Skeletal muscle tissue (tissue), 4 donors: ENCODE measurements around the gene BEST4. TPM values are rescaled to one million over a fixed set of nuclear protein-coding genes. Genes with fewer than 3 reads are reported as not detected.

Experiments used
- H3K27ac ChIP-seq: one replicate; pipeline ENCODE4 v1.7.0; 2013; ENCODE audit warnings: mild to moderate bottlenecking, low read depth, low read length, inconsistent platforms
- H3K27me3 ChIP-seq, 3 donors: one replicate each; pipeline ENCODE4 v1.7.0; 2013; ENCODE audit warnings: low read length in 3 of 3; ENCODE audit not compliant: control insufficient read depth in 3 of 3, insufficient read depth in 3 of 3
- H3K36me3 ChIP-seq, 3 donors: one replicate each; pipeline ENCODE4 v1.7.0; 2013; ENCODE audit warnings: low read length in 3 of 3; ENCODE audit not compliant: control insufficient read depth in 3 of 3, insufficient read depth in 3 of 3
- H3K4me1 ChIP-seq, 3 donors: one replicate each; pipeline ENCODE4 v1.7.0; 2013; ENCODE audit warnings: low read length in 3 of 3, mild to moderate bottlenecking in 3 of 3; ENCODE audit not compliant: control insufficient read depth in 3 of 3, insufficient read depth in 3 of 3
- H3K4me3 ChIP-seq, 3 donors: one replicate each; pipeline ENCODE4 v1.7.0; 2013; ENCODE audit warnings: low read length in 3 of 3
- H3K9ac ChIP-seq, 3 donors: one replicate each; pipeline ENCODE4 v1.7.0; 2013; ENCODE audit warnings: low read length in 3 of 3, mild to moderate bottlenecking in 3 of 3, moderate library complexity in 2 of 3, low read depth in 1 of 3
- H3K9me3 ChIP-seq, 3 donors: one replicate each; pipeline ENCODE4 v1.7.0; 2013; ENCODE audit warnings: low read length in 3 of 3; ENCODE audit not compliant: control insufficient read depth in 3 of 3
- total RNA-seq: library from RNA; depleted of rRNA; stranded (reverse); fragments of >200 nt; gene quantifications from one replicate; pipeline ENCODE4 v1.2.3, GENCODE V29; 2014
- donor health status: Osteomylitis.

Gene BEST4
- total RNA-seq, 1 donor from 2014 or later = not detected

GRCh38 chr1:44787506-44787905 lies 464 bp downstream of the BEST4 start:
- Histone ChIP-seq H3K4me3 (no peak overlapping the region), H3K4me1 (peaks cover 21 to 29% (median 27%) of the 10 kb centered on the region in 3 donors), H3K36me3 (no peaks in the 10 kb centered on the region), H3K27me3 (no peaks in the 10 kb centered on the region), H3K9ac (no peak overlapping the region), H3K9me3 (no peaks in the 10 kb centered on the region), H3K27ac (no peak overlapping the region)

- Histone ChIP-seq H3K4me3 (peak overlapping the region in 1 of 3 donors; percentile 81), H3K9me3 (no peaks in the 10 kb centered on the region), H3K9ac (peak overlapping the region in 1 of 3 donors; percentile 80), H3K27ac (no peak overlapping the region), H3K27me3 (no peaks in the 10 kb centered on the region), H3K36me3 (no peaks in the 10 kb centered on the region), H3K4me1 (peaks cover 21 to 29% (median 27%) of the 10 kb centered on the region in 3 donors)
Measured at GRCh38 chr1:44786841-44787426, 1.0 kb downstream of the BEST4 start.

GRCh38 chr1:44786138-44786840 lies 1.7 kb downstream of the BEST4 start:
- peak overlapping the region; percentile 27 to 80 (median 51) for H3K9ac ChIP-seq
- H3K4me3 ChIP-seq = peak overlapping the region; percentile 57 to 81 (median 61)
- H3K9me3 ChIP-seq = no peaks in the 10 kb centered on the region
- H3K36me3 ChIP-seq = peaks cover under 1 to 2% (median 2%) of the 10 kb centered on the region in 3 donors
- no peaks in the 10 kb centered on the region for H3K27me3 ChIP-seq
- peaks cover 21 to 29% (median 27%) of the 10 kb centered on the region in 3 donors for H3K4me1 ChIP-seq
- H3K27ac ChIP-seq = no peak overlapping the region

- Histone ChIP-seq H3K27me3 (no peaks in the 10 kb centered on the region), H3K9me3 (no peaks in the 10 kb centered on the region), H3K4me3 (peak overlapping the region; percentile 57 to 81 (median 61)), H3K9ac (peak overlapping the region; percentile 27 to 80 (median 51)), H3K4me1 (peaks cover 21 to 29% (median 27%) of the 10 kb centered on the region in 3 donors), H3K36me3 (peaks cover 3 to 5% (median 3%) of the 10 kb centered on the region in 3 donors), H3K27ac (no peak overlapping the region)
Measured at GRCh38 chr1:44785501-44786137, 2.4 kb downstream of the BEST4 start.

DNA sequence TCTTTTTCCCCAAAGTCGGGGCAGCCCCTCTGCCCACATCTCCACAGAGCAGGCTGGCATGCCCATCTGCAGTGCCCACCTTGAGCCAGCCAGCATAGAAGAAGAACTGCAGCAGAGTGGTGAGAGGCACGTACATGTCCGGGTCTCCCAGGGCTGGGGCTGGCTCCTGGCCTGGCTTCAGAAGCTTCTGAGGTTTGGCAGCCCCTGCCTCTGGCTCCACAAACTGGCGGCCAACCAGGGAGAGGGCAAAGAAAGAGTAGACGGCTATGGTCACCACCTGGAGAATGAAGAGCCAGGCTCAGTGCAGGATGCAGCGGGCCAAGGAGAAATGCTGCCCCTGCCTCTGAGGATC lies 3.0 kb downstream of the BEST4 start:
- no peak overlapping the region for H3K27ac ChIP-seq
- no peaks in the 10 kb centered on the region for H3K9me3 ChIP-seq
- peaks cover 21 to 29% (median 27%) of the 10 kb centered on the region in 3 donors for H3K4me1 ChIP-seq
- H3K27me3 ChIP-seq = no peaks in the 10 kb centered on the region
- H3K9ac ChIP-seq = peak overlapping the region in 1 of 3 donors; percentile 72
- H3K36me3 ChIP-seq = peaks cover 4 to 5% (median 5%) of the 10 kb centered on the region in 3 donors
- H3K4me3 ChIP-seq = peak overlapping the region in 1 of 3 donors; percentile 61

GRCh38 chr1:44784094-44785028 lies 3.6 kb downstream of the BEST4 start:
- H3K27me3 ChIP-seq = no peaks in the 10 kb centered on the region
- H3K36me3 ChIP-seq = peaks cover 4 to 5% (median 5%) of the 10 kb centered on the region in 3 donors
- H3K9ac ChIP-seq = peak overlapping the region; percentile 34 to 72 (median 51)
- H3K9me3 ChIP-seq = no peaks in the 10 kb centered on the region
- peaks cover 21 to 29% (median 27%) of the 10 kb centered on the region in 3 donors for H3K4me1 ChIP-seq
- peak overlapping the region; percentile 49 to 61 (median 54) for H3K4me3 ChIP-seq
- no peak overlapping the region for H3K27ac ChIP-seq

DNA sequence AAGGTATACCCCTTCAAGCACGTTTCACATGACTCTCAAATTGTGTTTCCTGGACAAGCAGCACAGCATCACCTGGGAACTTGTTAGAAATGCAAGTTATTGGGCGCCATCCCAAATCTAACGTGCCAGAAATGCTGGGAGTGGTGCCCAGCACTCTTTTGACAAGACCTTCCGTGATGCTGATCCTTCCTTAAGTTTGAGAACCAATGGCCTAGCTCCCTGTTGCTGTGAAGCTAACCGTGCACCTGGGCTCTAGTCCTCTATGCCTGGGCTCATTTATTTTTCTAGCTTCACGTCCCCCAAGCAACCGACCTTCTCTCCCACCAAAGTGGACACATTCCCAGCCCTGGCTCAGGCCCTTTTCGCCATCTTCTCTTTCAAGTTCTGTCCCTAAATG lies 4.3 kb downstream of the BEST4 start:
- peaks cover 7 to 10% (median 7%) of the 10 kb centered on the region in 3 donors for H3K36me3 ChIP-seq
- no peak overlapping the region for H3K27ac ChIP-seq
- peaks cover 21 to 29% (median 27%) of the 10 kb centered on the region in 3 donors for H3K4me1 ChIP-seq
- H3K27me3 ChIP-seq = no peaks in the 10 kb centered on the region
- H3K9me3 ChIP-seq = no peaks in the 10 kb centered on the region
- H3K9ac ChIP-seq = peak overlapping the region; percentile 5 to 54 (median 34)
- peak overlapping the region; percentile 49 to 61 (median 54) for H3K4me3 ChIP-seq

GRCh38 chr1:44780583-44781121 lies 7.3 kb downstream of the BEST4 start:
- H3K27ac ChIP-seq = no peak overlapping the region
- no peaks in the 10 kb centered on the region for H3K9me3 ChIP-seq
- H3K9ac ChIP-seq = no peak overlapping the region
- peaks cover 22 to 39% (median 27%) of the 10 kb centered on the region in 3 donors for H3K4me1 ChIP-seq
- H3K27me3 ChIP-seq = no peaks in the 10 kb centered on the region
- H3K4me3 ChIP-seq = no peak overlapping the region
- H3K36me3 ChIP-seq = peaks cover 21 to 28% (median 27%) of the 10 kb centered on the region in 3 donors
